Glutamatergic neuron (in vitro differentiated cells): ENCODE measurements around the gene TUBE1. TPM values are rescaled to one million over a fixed set of nuclear protein-coding genes. Genes with fewer than 3 reads are reported as not detected.

Experiments
- DNase-seq: peaks from one replicate; pipeline ENCODE4 v3.0.0; 2022
- H3K27ac Mint-ChIP-seq: one replicate; pipeline ENCODE4 v1.8.0; 2020; ENCODE audit warnings: mild to moderate bottlenecking, mixed read lengths, inconsistent platforms; ENCODE audit not compliant: unreplicated experiment
- H3K27me3 Mint-ChIP-seq: one replicate; pipeline ENCODE4 v1.8.0; 2020; ENCODE audit warnings: mild to moderate bottlenecking, moderate library complexity, mixed read lengths, inconsistent platforms; ENCODE audit not compliant: unreplicated experiment
- H3K36me3 Mint-ChIP-seq: one replicate; pipeline ENCODE4 v1.8.0; 2020; ENCODE audit warnings: mild to moderate bottlenecking, mixed read lengths, inconsistent platforms; ENCODE audit not compliant: unreplicated experiment
- H3K4me1 Mint-ChIP-seq: one replicate; pipeline ENCODE4 v1.8.0; 2020; ENCODE audit warnings: mild to moderate bottlenecking, low read depth, mixed read lengths, inconsistent platforms; ENCODE audit not compliant: unreplicated experiment
- H3K4me3 Mint-ChIP-seq: one replicate; pipeline ENCODE4 v1.8.0; 2020; ENCODE audit warnings: mild to moderate bottlenecking, mixed read lengths, inconsistent platforms; ENCODE audit not compliant: unreplicated experiment
- H3K9me3 Mint-ChIP-seq: one replicate; pipeline ENCODE4 v1.8.0; 2020; ENCODE audit warnings: mild to moderate bottlenecking, moderate library complexity, mixed read lengths, inconsistent platforms; ENCODE audit not compliant: unreplicated experiment
- CTCF ChIP-seq: fragments of 200-600 bp; sonication (generic); IDR thresholded peaks from one replicate; pipeline ENCODE4 v1.5.0; 2021; ENCODE audit not compliant: partially characterized antibody, unreplicated experiment
- total RNA-seq: library from RNA; stranded (reverse); fragmentation: NEBNext Ultra II Directional; extraction: Animal tissue kit (Norgen Biotek cat#: 25700); gene quantifications from one replicate; pipeline ENCODE4 v1.2.1, GENCODE V29; 2021; ENCODE audit not compliant: unreplicated experiment

Gene TUBE1
- total RNA-seq, 1 donor from 2014 or later = 18.4 TPM

DNA sequence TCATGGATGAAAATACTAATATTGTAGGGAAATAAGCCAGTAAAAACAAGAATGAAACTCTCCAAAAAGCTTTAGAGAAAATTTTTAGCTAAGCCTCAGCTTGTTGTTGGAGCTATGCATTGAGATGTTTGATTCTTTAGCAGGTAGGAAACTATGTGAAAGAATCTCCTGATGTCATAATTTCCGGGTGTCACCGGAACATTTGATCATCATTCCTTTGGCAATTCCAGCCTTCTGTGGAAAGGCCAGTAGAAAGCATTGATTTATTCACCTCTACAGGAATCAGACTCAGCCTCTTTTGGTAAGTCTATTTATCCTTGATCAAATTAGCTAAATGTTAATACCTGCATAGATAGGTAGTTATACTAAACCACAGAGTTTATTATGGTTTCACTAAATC lies 9.6 kb upstream of the TUBE1 start:
- no peak for TF ChIP-seq CTCF
- Mint-ChIP-seq H3K36me3 (peaks cover 4% of the 10 kb centered on the region), H3K9me3 (no peaks in the 10 kb centered on the region), H3K27me3 (no peaks in the 10 kb centered on the region), H3K4me3 (no peak overlapping the region), H3K4me1 (no peaks in the 10 kb centered on the region), H3K27ac (no peak overlapping the region)
- DNase-seq = no peak

- no peak overlapping the region for H3K4me3 Mint-ChIP-seq
- no peak for TF ChIP-seq CTCF
- H3K4me1 Mint-ChIP-seq = no peaks in the 10 kb centered on the region
- no peaks in the 10 kb centered on the region for H3K36me3 Mint-ChIP-seq
- H3K27me3 Mint-ChIP-seq = no peaks in the 10 kb centered on the region
- H3K9me3 Mint-ChIP-seq = peaks cover 2% of the 10 kb centered on the region
- H3K27ac Mint-ChIP-seq = no peak overlapping the region
- no peak for DNase-seq
These were observed 634 bp upstream of the TUBE1 start for GRCh38 chr6:112087916-112088315.

DNA sequence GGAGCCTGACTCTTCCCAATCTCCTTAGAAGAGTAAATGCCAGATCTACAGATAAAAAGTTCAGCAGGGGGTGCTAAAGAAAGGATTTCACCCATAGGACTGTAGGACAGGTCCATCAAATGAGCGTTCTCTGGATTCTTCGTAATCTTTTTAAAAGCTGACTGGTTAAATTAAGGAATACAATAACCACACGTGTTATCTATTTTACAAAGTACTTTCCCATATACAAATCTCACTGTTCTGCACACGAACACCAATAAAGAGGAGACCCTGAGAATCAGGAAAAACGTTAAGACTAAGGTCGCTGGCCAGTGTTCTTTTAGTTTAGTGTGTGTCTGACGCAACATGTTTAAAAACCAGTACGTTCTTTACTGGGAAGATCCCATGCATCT lies 542 bp downstream of the TUBE1 start:
- Mint-ChIP-seq H3K9me3 (peaks cover 2% of the 10 kb centered on the region), H3K36me3 (no peaks in the 10 kb centered on the region), H3K27ac (no peak overlapping the region), H3K4me1 (no peaks in the 10 kb centered on the region), H3K4me3 (no peak overlapping the region), H3K27me3 (no peaks in the 10 kb centered on the region)
- DNase-seq = no peak
- no peak for TF ChIP-seq CTCF

DNA sequence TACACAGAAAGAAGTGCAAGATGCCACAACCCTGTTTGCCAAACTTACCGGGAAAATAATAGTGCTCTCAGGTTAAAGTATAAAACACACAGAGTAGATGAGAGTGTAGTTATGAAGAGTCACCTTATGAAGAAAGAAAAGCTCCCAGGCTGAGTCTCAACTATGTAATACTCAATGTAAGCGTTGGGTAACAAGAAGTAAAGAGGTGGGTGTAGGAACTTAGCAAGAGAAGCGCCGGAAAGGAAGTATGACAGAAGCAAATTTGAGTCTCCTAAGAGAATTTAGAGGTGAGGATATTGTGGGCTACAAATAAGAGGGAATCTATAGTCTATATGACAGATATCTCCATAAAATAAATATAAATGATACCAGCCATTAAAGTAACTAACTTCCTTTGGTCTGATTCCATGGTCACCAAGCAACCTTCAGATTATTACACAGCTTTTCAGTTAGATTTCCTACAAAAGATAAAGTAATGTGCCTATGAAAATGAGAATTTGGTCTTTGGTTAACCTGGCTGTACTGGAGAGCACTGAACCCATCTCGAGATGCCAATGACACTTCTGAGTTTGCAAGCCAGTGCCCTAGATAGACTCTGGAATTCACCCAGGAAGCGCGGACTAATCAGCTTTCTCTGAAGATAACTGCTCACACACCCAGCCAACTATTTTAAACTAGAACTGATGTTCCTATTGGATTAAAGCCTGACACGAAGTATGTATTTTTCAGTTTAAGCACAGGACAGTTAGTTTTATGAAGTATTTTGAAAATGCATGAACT lies 1.8 kb downstream of the TUBE1 start:
- Mint-ChIP-seq H3K27ac (no peak overlapping the region), H3K4me3 (peak overlapping the region; percentile 1), H3K9me3 (peaks cover 2% of the 10 kb centered on the region), H3K36me3 (no peaks in the 10 kb centered on the region), H3K27me3 (no peaks in the 10 kb centered on the region), H3K4me1 (no peaks in the 10 kb centered on the region)
- no peak for DNase-seq
- no peak for TF ChIP-seq CTCF

GRCh38 chr6:112081569-112081968 lies 5.7 kb downstream of the TUBE1 start:
- no peaks in the 10 kb centered on the region for H3K36me3 Mint-ChIP-seq

More at GRCh38 chr6:112081569-112081968, 5.7 kb downstream of the TUBE1 start:
- DNase-seq = no peak
- Mint-ChIP-seq H3K27me3 (no peaks in the 10 kb centered on the region), H3K4me1 (no peaks in the 10 kb centered on the region), H3K4me3 (no peak overlapping the region), H3K27ac (no peak overlapping the region), H3K9me3 (no peaks in the 10 kb centered on the region)
- no peak for TF ChIP-seq CTCF
